HG03575 (cell line): Measurements from ENCODE around the gene SLC2A9.

ENCODE experiments used
- ATAC-seq: cut with Tn5 transposase; IDR thresholded peaks from one replicate; pipeline ENCODE4 v1.9.1; 2021; ENCODE audit not compliant: unreplicated experiment, insufficient number of reproducible peaks, low FRiP score; ENCODE audit errors: extremely low read depth

The SLC2A9 gene

GRCh38 chr4:9877123-9877522 lies 144.2 kb downstream of the SLC2A9 start:
- ATAC-seq = no peak

GRCh38 chr4:9875516-9875915 lies 145.8 kb downstream of the SLC2A9 start:
- ATAC-seq = no peak

GRCh38 chr4:9874385-9874784 lies 146.9 kb downstream of the SLC2A9 start:
- no peak for ATAC-seq

DNA sequence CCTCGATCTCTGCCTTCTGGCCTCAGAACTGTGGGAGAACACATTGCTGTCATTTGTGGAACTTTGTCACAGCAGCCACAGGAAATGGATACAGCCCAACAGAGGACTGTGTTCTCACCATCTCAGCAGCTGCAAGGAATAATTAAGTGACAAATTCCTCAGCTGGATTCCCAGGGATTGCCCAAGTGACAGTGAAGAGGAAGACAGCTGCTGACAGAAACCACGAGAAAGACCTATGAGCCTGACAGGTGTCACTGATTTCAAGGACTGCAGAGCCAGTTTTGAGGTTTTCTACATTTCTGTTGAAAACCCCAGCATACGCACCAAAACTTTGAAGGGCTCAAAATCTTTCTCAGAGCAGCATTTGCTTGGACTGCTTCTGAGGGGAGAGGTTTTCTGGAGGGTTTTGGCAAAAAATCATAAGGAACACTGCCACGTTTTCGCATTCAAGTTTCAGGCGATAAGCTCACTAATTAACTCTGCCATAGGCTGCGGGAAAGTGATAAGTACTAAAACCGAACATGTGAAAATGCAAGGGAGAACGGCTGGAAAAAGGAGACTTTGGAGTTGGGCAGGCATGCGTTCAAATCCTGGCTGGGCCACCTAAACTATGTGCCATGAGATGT lies 151.0 kb downstream of the SLC2A9 start:
- no peak for ATAC-seq

DNA sequence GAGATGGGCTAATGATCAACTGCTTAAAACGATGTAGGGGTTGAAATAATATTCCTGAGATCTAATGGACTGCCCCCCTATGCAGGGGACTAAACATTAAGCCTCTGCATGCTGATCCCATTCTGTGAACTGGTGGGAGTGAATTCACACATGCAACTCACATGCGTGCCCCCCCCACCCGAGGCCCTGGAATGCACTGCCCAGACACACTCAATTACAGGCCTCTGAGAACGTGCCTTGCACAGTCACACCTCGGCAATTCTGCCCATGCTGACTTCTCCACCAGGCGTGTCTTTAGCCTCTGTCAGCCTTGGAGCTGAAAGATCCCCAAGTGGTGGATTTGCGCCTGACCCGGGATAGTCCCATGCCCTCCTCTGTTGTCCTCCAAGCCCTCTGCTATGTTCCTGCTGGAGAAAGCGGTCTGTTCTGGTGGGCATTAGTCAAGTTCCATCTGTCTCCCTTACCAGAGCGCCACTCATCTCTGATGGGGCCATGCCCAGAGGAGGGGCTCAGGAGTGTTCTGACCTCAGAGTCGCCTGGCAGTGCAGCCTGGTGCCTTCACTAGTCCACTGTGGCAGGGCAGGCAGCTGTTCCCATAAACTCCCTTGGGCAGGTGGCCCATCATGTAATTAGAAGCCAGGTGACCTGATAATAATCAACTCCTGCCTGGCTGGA lies 153.4 kb downstream of the SLC2A9 start:
- no peak for ATAC-seq

DNA sequence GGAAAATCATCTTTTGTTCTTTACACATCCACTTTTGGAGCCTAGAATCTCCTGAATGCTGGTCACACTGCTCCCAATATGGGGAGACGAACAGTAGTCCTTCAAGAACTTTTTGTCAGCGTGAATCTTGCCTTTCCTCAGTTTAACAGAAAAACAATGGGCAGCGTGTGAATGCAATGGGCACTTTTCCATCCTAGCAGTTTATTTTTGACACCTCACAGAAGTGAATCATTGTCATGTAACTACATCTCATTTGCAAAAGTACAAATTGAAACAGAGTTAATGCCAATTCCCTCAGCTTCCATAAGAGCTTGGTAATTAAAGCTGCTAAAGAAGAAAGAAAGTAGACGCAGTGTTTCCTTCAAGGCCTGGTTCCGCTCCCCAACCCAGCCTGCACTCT lies 154.4 kb downstream of the SLC2A9 start:
- no peak for ATAC-seq

DNA sequence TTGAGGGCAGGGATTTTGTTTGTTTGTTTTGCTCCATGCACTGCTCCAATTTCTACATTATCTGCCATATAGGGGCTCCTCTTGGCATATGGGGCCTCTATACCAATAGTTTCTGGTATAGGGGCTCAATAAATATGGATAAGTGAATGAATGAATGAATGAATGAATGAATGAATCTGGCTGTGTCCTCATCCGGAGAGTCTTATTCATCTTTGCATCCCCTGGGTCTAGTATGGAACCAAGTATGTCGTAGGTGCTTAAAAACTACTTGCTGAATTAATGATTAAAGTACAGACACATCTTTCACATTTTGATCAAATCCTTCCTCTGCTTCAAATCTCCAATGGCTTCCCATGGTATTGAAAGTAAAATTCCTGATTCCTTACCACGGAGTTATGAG lies 159.7 kb downstream of the SLC2A9 start:
- no peak for ATAC-seq

- no peak for ATAC-seq
These were observed 161.5 kb downstream of the SLC2A9 start for GRCh38 chr4:9859810-9860209.

DNA sequence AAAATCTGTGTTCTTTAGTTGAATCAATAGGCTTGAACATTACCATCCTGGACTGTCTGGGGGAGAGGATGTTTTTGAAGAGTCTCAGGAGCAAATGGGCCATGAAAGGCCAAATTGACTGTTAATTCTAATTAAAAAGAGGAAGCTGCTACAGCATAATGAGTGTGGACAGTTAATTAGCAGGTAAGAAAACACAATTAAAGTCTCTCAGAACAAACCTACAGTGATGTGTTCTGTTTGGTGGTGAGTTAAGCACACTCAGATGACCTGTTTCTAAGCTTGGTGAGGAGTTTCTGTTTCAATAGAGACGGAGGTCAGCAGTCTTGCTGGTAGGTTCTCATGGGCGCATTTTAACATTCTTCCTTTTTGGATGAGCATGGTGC lies 171.8 kb downstream of the SLC2A9 start:
- no peak for ATAC-seq

- ATAC-seq = no peak
These were observed 173.1 kb downstream of the SLC2A9 start for GRCh38 chr4:9847968-9848748.

GRCh38 chr4:9845791-9846493 lies 175.4 kb downstream of the SLC2A9 start:
- no peak for ATAC-seq

GRCh38 chr4:9841072-9841471 lies 180.2 kb downstream of the SLC2A9 start:
- ATAC-seq = no peak

- no peak for ATAC-seq
These were observed 185.9 kb downstream of the SLC2A9 start for GRCh38 chr4:9835430-9835829.

DNA sequence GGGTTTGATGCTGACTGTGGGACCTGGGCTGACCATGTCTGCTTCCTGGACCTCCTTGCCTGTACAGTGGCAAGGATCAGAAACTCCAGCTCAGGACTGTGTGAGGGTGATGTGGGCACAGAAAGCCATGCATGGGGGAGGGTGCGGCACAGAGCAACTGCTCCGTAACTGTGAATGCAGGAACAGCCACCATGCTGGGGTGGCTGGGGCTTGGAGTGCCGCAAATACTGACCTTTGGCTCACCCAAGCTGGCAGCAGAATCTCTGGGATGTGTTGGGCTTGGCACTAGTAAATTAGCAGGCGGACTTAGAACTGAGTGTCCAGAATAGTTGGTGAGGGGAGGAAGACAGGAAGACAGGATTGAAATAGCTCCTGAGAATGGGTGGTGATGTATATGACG lies 187.9 kb downstream of the SLC2A9 start:
- no peak for ATAC-seq

DNA sequence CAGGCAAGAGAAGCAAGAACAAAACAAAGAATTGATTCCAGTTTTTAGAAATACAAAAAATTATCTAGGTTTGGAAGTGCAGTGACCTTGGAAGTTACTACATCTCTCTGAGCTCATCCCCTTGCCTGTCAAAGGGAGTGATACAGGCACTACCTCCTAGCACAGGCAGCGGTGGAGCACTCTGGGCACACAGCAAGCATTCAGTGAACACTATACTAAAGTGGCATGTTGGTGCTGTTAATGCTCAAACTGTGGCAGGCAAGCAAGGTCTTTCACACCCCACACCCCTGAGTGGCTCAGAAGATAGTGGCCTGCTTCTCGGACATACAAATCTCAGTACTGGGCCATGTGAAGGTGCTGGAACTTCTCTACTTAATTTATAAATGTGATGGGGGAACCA lies 188.7 kb downstream of the SLC2A9 start:
- ATAC-seq = no peak

- no peak for ATAC-seq
These were observed 194.7 kb downstream of the SLC2A9 start for GRCh38 chr4:9826551-9826950.

DNA sequence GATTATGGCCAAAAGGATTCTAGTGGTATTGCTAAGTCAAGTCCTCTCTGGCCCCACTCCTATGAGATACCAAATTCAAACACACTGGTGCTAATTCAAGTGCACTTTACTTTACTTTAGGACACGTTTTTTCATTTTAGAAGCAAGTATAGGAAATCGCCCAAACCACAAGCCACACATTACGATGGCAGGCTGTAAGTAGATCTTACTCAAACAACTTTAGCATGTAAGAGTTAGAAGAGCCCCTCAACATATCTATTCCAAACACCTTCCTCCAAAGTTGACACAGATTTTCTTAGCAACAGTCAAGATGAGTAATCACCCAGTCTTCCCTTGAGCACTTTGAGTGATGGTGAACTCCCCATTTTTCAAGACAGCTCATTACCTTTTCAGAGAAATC lies 196.2 kb downstream of the SLC2A9 start:
- no peak for ATAC-seq

DNA sequence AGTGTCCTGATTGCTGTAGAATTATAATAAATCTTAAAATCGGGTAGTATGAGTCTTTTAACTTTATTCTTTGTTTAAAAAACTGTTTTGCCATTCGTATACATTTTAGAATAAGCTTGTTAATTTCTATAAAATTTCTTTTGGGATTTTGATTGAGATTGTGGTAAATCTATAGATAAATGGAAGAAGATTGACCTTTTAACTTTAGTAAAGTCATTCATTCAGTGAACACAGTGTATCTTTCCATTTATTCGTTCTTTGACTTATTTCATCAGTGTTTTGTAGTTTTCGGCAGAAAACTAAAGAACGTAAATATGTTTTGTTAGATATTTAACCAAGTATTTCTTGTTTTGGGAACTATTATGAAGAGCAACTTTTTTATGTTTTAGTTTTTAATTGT lies 201.0 kb downstream of the SLC2A9 start:
- ATAC-seq = no peak

GRCh38 chr4:9816285-9816684 lies 205.0 kb downstream of the SLC2A9 start:
- ATAC-seq = no peak
